C4-2B (cell line): ENCODE results near the gene IFT52.

Experiments used
- ZFX ChIP-seq: fragments of 450-650 bp; IDR thresholded peaks from 2 replicates; pipeline ENCODE4 v1.6.1; 2017
- TF ChIP-seq, protein P1 (sequence below): fragments of 450-650 bp; conservative IDR thresholded peaks from 2 replicates; pipeline ENCODE4 v1.5.1; 2017; ENCODE audit warnings: mild to moderate bottlenecking

DNA sequence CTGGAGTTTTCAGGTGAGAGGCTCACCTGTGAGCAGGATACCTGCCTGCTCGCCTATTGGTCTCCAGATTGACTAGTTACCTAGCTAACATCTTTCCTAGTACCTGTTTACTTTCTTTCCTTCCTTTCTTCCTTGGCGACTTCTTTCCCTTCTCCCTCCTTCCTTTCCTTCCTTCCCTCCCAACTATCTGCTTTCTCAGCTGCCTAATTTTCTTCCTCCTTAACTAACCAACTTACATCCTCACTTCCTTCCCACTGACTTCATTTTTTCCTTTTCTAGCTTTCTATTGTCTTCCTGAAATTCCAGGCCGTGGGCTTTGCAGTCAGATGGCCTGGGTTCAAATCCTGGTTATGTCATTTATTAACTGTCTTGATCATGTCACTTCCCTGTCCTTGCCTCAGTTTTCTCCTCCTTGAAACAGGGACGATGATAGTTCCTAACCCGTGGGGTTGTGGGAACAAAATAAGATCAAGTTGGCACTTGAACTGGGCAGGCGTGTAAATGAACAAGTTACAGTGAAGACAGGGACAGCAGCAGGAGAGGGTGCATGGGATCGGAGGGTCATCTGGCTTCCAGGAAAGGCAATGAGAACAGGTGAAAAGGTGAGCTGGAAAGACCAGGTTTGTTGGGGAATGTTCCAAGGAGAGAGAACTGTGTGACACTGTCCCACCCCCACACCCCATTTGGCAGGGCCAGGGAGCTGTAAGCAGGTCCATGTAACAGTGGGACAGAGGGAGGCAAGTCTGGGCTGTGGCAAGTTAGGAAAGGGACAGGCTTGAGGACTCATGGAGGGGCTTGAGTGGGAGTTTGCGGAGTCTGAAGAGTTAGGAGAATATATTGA is 31.4 kb upstream of the IFT52 start:
- TF ChIP-seq, protein P1, sequence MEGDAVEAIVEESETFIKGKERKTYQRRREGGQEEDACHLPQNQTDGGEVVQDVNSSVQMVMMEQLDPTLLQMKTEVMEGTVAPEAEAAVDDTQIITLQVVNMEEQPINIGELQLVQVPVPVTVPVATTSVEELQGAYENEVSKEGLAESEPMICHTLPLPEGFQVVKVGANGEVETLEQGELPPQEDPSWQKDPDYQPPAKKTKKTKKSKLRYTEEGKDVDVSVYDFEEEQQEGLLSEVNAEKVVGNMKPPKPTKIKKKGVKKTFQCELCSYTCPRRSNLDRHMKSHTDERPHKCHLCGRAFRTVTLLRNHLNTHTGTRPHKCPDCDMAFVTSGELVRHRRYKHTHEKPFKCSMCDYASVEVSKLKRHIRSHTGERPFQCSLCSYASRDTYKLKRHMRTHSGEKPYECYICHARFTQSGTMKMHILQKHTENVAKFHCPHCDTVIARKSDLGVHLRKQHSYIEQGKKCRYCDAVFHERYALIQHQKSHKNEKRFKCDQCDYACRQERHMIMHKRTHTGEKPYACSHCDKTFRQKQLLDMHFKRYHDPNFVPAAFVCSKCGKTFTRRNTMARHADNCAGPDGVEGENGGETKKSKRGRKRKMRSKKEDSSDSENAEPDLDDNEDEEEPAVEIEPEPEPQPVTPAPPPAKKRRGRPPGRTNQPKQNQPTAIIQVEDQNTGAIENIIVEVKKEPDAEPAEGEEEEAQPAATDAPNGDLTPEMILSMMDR: no peak
- no peak for TF ChIP-seq ZFX
